ENCODE data around the gene BRD4. TPM values are rescaled to one million over a fixed set of nuclear protein-coding genes. Genes with fewer than 3 reads are reported as not detected.

The BRD4 gene
- total RNA-seq, 3 donors from 2014 or later, result 102 to 113 (median 112) TPM

GRCh38 chr19:15293781-15294491, 38.4 kb downstream of the BRD4 start:
- peak overlapping the region; percentile 33 for H3K4me3 Mint-ChIP-seq
- ATAC-seq (no peak), DNase-seq (no peak)
- peaks cover 99% of the 10 kb centered on the region for H3K4me1 Mint-ChIP-seq (ENCODE audit: low read depth)
- peaks cover 13% of the 10 kb centered on the region for H3K36me3 Mint-ChIP-seq (ENCODE audit: insufficient read depth)
- no peaks in the 10 kb centered on the region for H3K9me3 Mint-ChIP-seq
- H3K27me3 Mint-ChIP-seq (ENCODE audit: low read depth), result no peaks in the 10 kb centered on the region

DNA sequence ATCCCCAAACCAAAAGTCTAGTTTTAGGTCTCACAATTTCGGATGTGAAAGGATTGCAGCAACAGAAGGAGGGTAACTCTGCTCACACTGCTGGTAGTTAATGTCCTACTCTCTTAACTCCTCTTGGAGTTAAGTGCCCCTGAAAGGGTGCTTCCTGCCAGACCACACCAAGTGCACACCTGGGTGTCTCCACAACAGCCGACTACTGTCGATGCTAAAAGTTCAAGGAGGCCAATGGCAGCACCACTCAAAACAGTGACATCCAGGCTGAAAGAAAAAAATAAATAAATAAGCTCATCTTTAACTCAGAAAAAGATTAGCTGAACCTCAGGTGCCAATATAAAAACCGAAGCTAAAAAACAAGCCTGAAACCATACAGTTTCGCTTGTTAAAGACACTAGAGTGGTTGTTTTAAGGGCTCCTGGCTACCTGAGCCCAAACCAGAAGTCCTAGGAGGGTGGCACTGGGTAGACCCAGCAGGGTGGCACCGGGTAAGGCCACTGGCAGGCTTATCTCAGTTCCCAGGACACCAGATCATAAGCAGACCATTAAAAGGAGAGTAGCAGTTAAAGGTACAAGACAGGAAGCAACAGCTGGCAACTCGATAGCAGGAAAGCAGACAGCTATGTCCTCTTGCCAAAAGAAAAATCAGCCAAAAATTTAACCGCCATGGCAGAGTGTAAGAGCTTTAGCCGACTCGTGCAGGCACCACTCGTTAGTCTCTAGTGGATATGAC, 39.3 kb downstream of the BRD4 start:
- Mint-ChIP-seq H3K4me1 (ENCODE audit: low read depth) (peaks cover 98% of the 10 kb centered on the region), H3K9me3 (no peaks in the 10 kb centered on the region), H3K36me3 (ENCODE audit: insufficient read depth) (peaks cover 13% of the 10 kb centered on the region), H3K4me3 (peak overlapping the region; percentile 44), H3K27me3 (ENCODE audit: low read depth) (no peaks in the 10 kb centered on the region)
- ATAC-seq (peak in 1 of 2 donors; percentile 17), DNase-seq (no peak)

GRCh38 chr19:15292140-15292539, 40.2 kb downstream of the BRD4 start:
- H3K9me3 Mint-ChIP-seq, result no peaks in the 10 kb centered on the region
- peaks cover 98% of the 10 kb centered on the region for H3K4me1 Mint-ChIP-seq (ENCODE audit: low read depth)
- H3K27me3 Mint-ChIP-seq (ENCODE audit: low read depth), result no peaks in the 10 kb centered on the region
- ATAC-seq, result no peak
- H3K4me3 Mint-ChIP-seq, result no peak overlapping the region
- H3K36me3 Mint-ChIP-seq (ENCODE audit: insufficient read depth), result peaks cover 13% of the 10 kb centered on the region
- DNase-seq, result no peak

DNA sequence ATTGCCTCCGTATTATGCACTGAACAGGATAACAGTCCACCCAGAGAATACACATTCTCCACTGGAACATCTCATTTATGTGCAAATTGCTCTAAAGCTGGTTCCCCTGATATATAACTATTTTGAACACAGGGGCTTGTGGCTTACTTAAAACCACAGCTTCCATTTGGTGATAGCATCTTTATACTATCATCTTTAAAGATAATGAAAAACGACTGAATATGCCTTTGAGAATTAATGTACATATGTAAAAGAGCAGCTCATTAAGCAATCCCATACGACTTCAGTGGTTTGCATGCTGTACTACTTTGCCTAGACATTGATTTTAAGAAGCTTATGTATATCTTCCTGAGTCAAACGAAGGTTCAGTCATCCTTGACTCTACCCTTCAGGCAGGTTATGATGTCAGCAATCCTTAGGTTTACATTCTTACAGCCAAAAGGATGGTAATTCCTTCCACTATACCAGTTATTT, 40.8 kb downstream of the BRD4 start:
- peak in 1 of 2 donors; percentile 32 for ATAC-seq
- peak overlapping the region; percentile 16 for H3K4me3 Mint-ChIP-seq

DNA sequence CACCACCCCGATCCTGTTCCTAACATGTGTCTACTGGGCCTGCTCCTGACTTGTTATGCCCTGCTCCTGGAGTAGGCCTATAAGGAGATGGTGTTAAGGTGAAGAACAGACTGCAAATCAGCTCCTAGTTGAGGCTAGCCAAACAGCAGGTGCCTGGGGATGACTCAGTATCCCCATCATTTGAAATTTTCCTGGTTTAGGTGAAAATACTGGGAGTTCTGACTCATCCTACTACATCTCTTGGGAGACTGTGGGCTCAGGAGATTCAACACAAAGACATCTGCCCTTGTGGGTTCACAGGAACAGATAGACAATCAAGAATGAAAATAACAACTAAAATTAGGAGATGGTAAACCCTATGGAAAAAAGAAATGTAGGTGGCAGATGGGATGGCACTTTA, 41.2 kb downstream of the BRD4 start:
- Mint-ChIP-seq H3K9me3 (no peaks in the 10 kb centered on the region), H3K4me3 (peak overlapping the region; percentile 33)
- no peak for ATAC-seq

More for the DNA sequence above, 40.8 kb downstream of the BRD4 start:
- H3K9me3 Mint-ChIP-seq, result no peaks in the 10 kb centered on the region
- peaks cover 13% of the 10 kb centered on the region for H3K36me3 Mint-ChIP-seq (ENCODE audit: insufficient read depth)
- H3K4me1 Mint-ChIP-seq (ENCODE audit: low read depth), result peaks cover 96% of the 10 kb centered on the region
- H3K27me3 Mint-ChIP-seq (ENCODE audit: low read depth), result no peaks in the 10 kb centered on the region
- no peak for DNase-seq

GRCh38 chr19:15290166-15290565, 42.2 kb downstream of the BRD4 start:
- no peaks in the 10 kb centered on the region for H3K27me3 Mint-ChIP-seq (ENCODE audit: low read depth)
- no peak for ATAC-seq

More for the DNA sequence above, 41.2 kb downstream of the BRD4 start:
- no peak for DNase-seq
- Mint-ChIP-seq H3K27me3 (ENCODE audit: low read depth) (no peaks in the 10 kb centered on the region), H3K36me3 (ENCODE audit: insufficient read depth) (peaks cover 8% of the 10 kb centered on the region), H3K4me1 (ENCODE audit: low read depth) (peaks cover 96% of the 10 kb centered on the region)

GRCh38 chr19:15289673-15290072, 42.7 kb downstream of the BRD4 start:
- Mint-ChIP-seq H3K4me3 (peak overlapping the region; percentile 21), H3K36me3 (ENCODE audit: insufficient read depth) (no peaks in the 10 kb centered on the region), H3K4me1 (ENCODE audit: low read depth) (peaks cover 96% of the 10 kb centered on the region), H3K9me3 (no peaks in the 10 kb centered on the region), H3K27me3 (ENCODE audit: low read depth) (no peaks in the 10 kb centered on the region)
- no peak for DNase-seq
- no peak for ATAC-seq

More at GRCh38 chr19:15290166-15290565, 42.2 kb downstream of the BRD4 start:
- peak overlapping the region; percentile 21 for H3K4me3 Mint-ChIP-seq
- DNase-seq, result no peak
- H3K36me3 Mint-ChIP-seq (ENCODE audit: insufficient read depth), result peaks cover 3% of the 10 kb centered on the region
- H3K9me3 Mint-ChIP-seq, result no peaks in the 10 kb centered on the region
- peaks cover 96% of the 10 kb centered on the region for H3K4me1 Mint-ChIP-seq (ENCODE audit: low read depth)

- no peak for DNase-seq
- Mint-ChIP-seq H3K4me1 (ENCODE audit: low read depth) (peaks cover 96% of the 10 kb centered on the region), H3K4me3 (peak overlapping the region; percentile 38), H3K9me3 (no peaks in the 10 kb centered on the region), H3K36me3 (ENCODE audit: insufficient read depth) (no peaks in the 10 kb centered on the region), H3K27me3 (ENCODE audit: low read depth) (no peaks in the 10 kb centered on the region)
- peak in 1 of 2 donors; percentile 19 for ATAC-seq
These were observed 44.0 kb downstream of the BRD4 start for GRCh38 chr19:15288146-15288963.

DNA sequence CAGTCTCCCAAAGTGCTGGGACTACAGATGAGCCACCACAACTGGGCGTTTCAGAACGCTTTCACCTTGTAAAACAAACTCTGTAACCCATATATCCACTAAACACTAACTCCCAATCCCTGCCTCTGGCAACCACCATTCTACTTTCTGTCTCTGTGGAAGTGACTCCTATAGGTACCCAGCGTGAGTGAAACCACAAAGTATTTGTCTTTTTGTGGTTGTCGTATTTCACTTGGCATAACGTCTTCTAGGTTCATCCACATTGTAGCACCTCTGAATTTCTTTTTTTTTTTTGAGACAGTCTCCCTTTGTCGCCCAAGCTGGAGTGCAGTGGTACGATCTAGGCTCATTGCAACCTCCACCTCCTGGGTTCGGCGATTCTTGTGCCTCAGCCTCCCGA, 44.8 kb downstream of the BRD4 start:
- Mint-ChIP-seq H3K4me3 (peak overlapping the region; percentile 16), H3K36me3 (ENCODE audit: insufficient read depth) (no peaks in the 10 kb centered on the region), H3K4me1 (ENCODE audit: low read depth) (peaks cover 96% of the 10 kb centered on the region), H3K27me3 (ENCODE audit: low read depth) (no peaks in the 10 kb centered on the region), H3K9me3 (no peaks in the 10 kb centered on the region)
- DNase-seq (no peak), ATAC-seq (peak; percentile 44 to 62)

DNA sequence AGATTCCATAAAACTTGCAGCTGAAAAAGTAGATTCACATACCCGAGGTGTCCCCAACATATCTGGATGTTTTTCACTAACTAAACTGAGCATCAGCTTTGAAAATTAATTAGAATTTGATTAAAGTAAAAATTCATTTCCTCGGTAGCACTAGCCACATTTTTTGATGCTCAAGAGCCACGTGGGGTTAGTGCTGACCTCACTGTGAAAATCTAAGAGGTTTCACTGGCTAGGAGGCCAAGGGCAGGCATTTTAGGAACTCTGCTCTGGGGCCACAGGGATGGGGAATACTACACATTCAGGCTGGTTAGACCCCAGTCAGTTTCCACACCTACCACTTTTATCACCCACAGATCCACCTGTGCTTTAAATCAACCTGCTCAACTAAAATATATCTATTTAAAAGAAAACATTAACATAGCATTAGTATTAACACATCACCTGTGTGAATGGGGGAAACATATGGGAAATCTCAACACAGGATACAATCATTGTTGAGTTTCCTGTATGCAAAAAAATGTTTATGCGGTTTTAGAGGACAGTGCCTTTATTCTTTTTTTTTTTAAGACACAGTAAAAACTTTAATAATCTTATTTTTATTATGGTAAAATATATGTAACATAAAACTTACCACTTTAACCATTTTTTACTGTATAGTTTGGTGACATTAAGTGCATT, 45.5 kb downstream of the BRD4 start:
- no peak overlapping the region for H3K4me3 Mint-ChIP-seq
- H3K27me3 Mint-ChIP-seq (ENCODE audit: low read depth), result no peaks in the 10 kb centered on the region
- H3K36me3 Mint-ChIP-seq (ENCODE audit: insufficient read depth), result no peaks in the 10 kb centered on the region

GRCh38 chr19:15285896-15286591, 46.3 kb downstream of the BRD4 start:
- no peak for ATAC-seq
- Mint-ChIP-seq H3K9me3 (no peaks in the 10 kb centered on the region), H3K36me3 (ENCODE audit: insufficient read depth) (no peaks in the 10 kb centered on the region), H3K4me3 (peak overlapping the region; percentile 29), H3K27me3 (ENCODE audit: low read depth) (no peaks in the 10 kb centered on the region), H3K4me1 (ENCODE audit: low read depth) (peaks cover 96% of the 10 kb centered on the region)
- DNase-seq, result no peak

More for the DNA sequence above, 45.5 kb downstream of the BRD4 start:
- Mint-ChIP-seq H3K9me3 (no peaks in the 10 kb centered on the region), H3K4me1 (ENCODE audit: low read depth) (peaks cover 96% of the 10 kb centered on the region)
- ATAC-seq (no peak), DNase-seq (no peak)

DNA sequence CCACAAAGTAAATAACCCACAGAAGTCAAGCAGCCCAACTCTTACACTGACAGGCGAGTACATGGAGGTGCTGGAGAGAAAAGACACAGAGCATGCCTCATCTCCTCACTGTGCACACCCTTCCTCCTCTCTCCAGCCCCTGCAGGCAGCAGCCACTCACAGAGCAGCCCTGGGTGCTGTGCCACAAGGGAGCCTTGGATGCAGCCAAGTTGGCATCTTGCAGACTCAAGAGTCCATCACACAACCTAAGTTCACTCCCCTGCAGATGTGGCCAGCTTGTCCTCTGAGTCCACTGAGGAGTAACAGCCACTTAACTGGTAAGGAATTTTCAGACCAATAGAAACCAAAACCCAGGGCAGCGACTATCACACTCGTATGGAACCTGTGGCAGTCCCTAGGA, 47.4 kb downstream of the BRD4 start:
- no peaks in the 10 kb centered on the region for H3K9me3 Mint-ChIP-seq
- ATAC-seq (no peak), DNase-seq (no peak)
- H3K27me3 Mint-ChIP-seq (ENCODE audit: low read depth), result no peaks in the 10 kb centered on the region
- H3K4me1 Mint-ChIP-seq (ENCODE audit: low read depth), result peaks cover 96% of the 10 kb centered on the region
- H3K4me3 Mint-ChIP-seq, result peak overlapping the region; percentile 42
- H3K36me3 Mint-ChIP-seq (ENCODE audit: insufficient read depth), result no peaks in the 10 kb centered on the region

- ATAC-seq (no peak), DNase-seq (no peak)
- Mint-ChIP-seq H3K4me3 (peak overlapping the region; percentile 55), H3K4me1 (ENCODE audit: low read depth) (peaks cover 97% of the 10 kb centered on the region), H3K9me3 (no peaks in the 10 kb centered on the region), H3K36me3 (ENCODE audit: insufficient read depth) (no peaks in the 10 kb centered on the region), H3K27me3 (ENCODE audit: low read depth) (no peaks in the 10 kb centered on the region)
These were observed 48.2 kb downstream of the BRD4 start for GRCh38 chr19:15284091-15284490.

Measured in activated T-cell treated with anti-CD3 and anti-CD28 coated beads, Interleukin-2, amount 50 U/mL, for 4 hours (primary cell).